PC-9 (cell line): ENCODE results near the gene LIN7C. TPM values are rescaled to one million over a fixed set of nuclear protein-coding genes. Genes with fewer than 3 reads are reported as not detected.

ENCODE experiments used
- BruUV-seq: library from RNA; stranded (reverse); fragments of 400-500 nt; replicated peaks from 2 replicates; lab custom pipeline; 2021; lab: Mats Ljungman, UMichigan
- CTCF ChIA-PET: fragments of 300-600 bp; sonication (Branson Sonifier 250); formaldehyde crosslinking; loops from one replicate; lab custom pipeline; 2022; ENCODE audit warnings: antibody characterized with exemption; lab: Charles Lee
- POLR2A ChIA-PET: fragments of 300-600 bp; sonication (Branson Sonifier 250); formaldehyde crosslinking; loops from one replicate; lab custom pipeline; 2022; ENCODE audit warnings: antibody characterized with exemption; ENCODE audit not compliant: unreplicated experiment; lab: Charles Lee
- DNase-seq, 2 experiments: peaks; one replicate each; pipeline versions ENCODE4 v3.0.0 to v3.0.0-alpha.2; 2015 to 2022; ENCODE audit warnings: mixed read lengths in 1 of 2
- H2AFZ ChIP-seq: fragments of 200-600 bp; sonication (generic); 2 replicates; pipeline ENCODE4 v1.8.1; 2017; ENCODE audit warnings: antibody characterized with exemption
- H3F3A ChIP-seq: fragments of 200-600 bp; sonication (generic); 2 replicates; pipeline ENCODE4 v1.8.1; 2017; ENCODE audit warnings: antibody characterized with exemption, mild to moderate bottlenecking, low read depth; ENCODE audit not compliant: insufficient read depth
- H3K27ac ChIP-seq: fragments of 200-600 bp; sonication (generic); 2 replicates; pipeline ENCODE4 v1.6.1; 2016; ENCODE audit warnings: mixed run types
- H3K27me3 ChIP-seq: fragments of 200-600 bp; sonication (generic); 2 replicates; pipeline ENCODE4 v1.6.1; 2016; ENCODE audit warnings: low read depth, mixed run types; ENCODE audit not compliant: insufficient read depth
- H3K36me3 ChIP-seq: fragments of 200-600 bp; sonication (generic); 2 replicates; pipeline ENCODE4 v1.6.1; 2016; ENCODE audit warnings: low read depth, mixed run types
- H3K4me1 ChIP-seq: fragments of 200-600 bp; sonication (generic); replicated peaks from 2 replicates; pipeline ENCODE4 v1.6.1; 2016; ENCODE audit warnings: mixed run types; ENCODE audit not compliant: insufficient read depth
- H3K4me2 ChIP-seq: fragments of 200-600 bp; sonication (generic); 2 replicates; pipeline ENCODE4 v1.6.1; 2017; ENCODE audit warnings: mixed run types
- H3K4me3 ChIP-seq: fragments of 200-600 bp; sonication (generic); 2 replicates; pipeline ENCODE4 v1.6.1; 2016; ENCODE audit warnings: mixed run types
- H3K79me2 ChIP-seq: fragments of 200-600 bp; sonication (generic); 2 replicates; pipeline ENCODE4 v1.6.1; 2017; ENCODE audit warnings: low read depth, mixed run types
- H3K9me2 ChIP-seq: fragments of 200-600 bp; sonication (generic); 2 replicates; pipeline ENCODE4 v1.8.1; 2017; ENCODE audit warnings: mild to moderate bottlenecking; ENCODE audit not compliant: insufficient read depth
- H3K9me3 ChIP-seq: fragments of 200-600 bp; sonication (generic); 2 replicates; pipeline ENCODE4 v1.8.1; 2016; ENCODE audit warnings: low read depth; ENCODE audit not compliant: insufficient read depth
- H4K20me1 ChIP-seq: fragments of 200-600 bp; sonication (generic); 2 replicates; pipeline ENCODE4 v1.8.1; 2017; ENCODE audit not compliant: insufficient read depth
- EZH2 ChIP-seq: fragments of 200-600 bp; sonication (generic); IDR thresholded peaks from 2 replicates; pipeline ENCODE4 v1.8.0; 2017; ENCODE audit warnings: antibody characterized with exemption, low read depth
- intact Hi-C: fragments of 100-400 bp; cut with micrococcal nuclease; formaldehyde crosslinking; loops from one replicate; pipeline ENCODE4 v1.10.0; 2022; ENCODE audit not compliant: unreplicated experiment
- total RNA-seq: library from RNA; stranded (reverse); gene quantifications from 2 replicates; pipeline ENCODE4 v1.2.3, GENCODE V29; 2021
- TF ChIP-seq, protein P1 (sequence below): fragments of 200-600 bp; sonication (generic); conservative IDR thresholded peaks from 2 replicates; pipeline ENCODE4 v1.6.1; 2017; ENCODE audit warnings: mixed run types, antibody characterized with exemption, mild to moderate bottlenecking, moderate library complexity

LIN7C gene
- total RNA-seq, 1 experiment from 2014 or later, result 30.6 TPM

DNA sequence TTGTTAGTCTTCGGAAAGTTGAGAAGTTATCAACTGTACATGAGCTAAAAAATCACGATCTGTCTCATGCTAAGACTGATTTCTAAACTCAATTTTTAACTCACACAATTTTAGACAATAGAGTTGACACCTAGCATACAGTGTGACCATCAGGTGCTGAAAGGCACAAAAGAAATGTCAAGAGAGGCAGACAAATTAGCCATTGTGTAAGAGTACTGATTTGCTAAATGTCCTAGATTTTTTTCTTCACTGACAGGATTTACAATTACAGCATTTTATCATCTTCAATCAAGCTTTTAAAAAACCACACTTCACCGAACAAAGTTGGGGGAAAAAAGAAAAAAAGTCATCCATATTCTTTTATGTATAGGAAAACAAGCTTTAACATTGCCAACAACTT lies 40.9 kb downstream of the LIN7C start:
- H3K79me2 ChIP-seq, result peaks cover 95% of the 10 kb centered on the region
- H3K4me1 ChIP-seq, result peaks cover 82% of the 10 kb centered on the region
- no peaks in the 10 kb centered on the region for H4K20me1 ChIP-seq
- peak overlapping the region; percentile 97; the same call in 1 of the 2 replicates for H3K27ac ChIP-seq
- BruUV-seq, result no TSS peak
- TF ChIP-seq, protein P1, sequence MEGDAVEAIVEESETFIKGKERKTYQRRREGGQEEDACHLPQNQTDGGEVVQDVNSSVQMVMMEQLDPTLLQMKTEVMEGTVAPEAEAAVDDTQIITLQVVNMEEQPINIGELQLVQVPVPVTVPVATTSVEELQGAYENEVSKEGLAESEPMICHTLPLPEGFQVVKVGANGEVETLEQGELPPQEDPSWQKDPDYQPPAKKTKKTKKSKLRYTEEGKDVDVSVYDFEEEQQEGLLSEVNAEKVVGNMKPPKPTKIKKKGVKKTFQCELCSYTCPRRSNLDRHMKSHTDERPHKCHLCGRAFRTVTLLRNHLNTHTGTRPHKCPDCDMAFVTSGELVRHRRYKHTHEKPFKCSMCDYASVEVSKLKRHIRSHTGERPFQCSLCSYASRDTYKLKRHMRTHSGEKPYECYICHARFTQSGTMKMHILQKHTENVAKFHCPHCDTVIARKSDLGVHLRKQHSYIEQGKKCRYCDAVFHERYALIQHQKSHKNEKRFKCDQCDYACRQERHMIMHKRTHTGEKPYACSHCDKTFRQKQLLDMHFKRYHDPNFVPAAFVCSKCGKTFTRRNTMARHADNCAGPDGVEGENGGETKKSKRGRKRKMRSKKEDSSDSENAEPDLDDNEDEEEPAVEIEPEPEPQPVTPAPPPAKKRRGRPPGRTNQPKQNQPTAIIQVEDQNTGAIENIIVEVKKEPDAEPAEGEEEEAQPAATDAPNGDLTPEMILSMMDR, result no peak
- TF ChIP-seq EZH2, result no peak
- H3K4me3 ChIP-seq, result no peak overlapping the region
- H3K9me3 ChIP-seq, result no peaks in the 10 kb centered on the region
- H2AFZ ChIP-seq, result no peak overlapping the region
- ChIA-PET CTCF (no interaction called here), POLR2A (interaction anchor here (0.6 kb wide), 1 partner anchor 9 kb away, joined by 3 read pairs; no protein-coding TSS in a partner anchor)
- DNase-seq, result no peak
- intact Hi-C loops, result loop anchor here (5.0 to 10.0 kb wide), 2 partner anchors 168 to 1369 kb away; no protein-coding TSS in a partner anchor
- peaks cover 58% of the 10 kb centered on the region for H3F3A ChIP-seq
- no peaks in the 10 kb centered on the region for H3K27me3 ChIP-seq
- peak overlapping the region; percentile 78 for H3K4me2 ChIP-seq
- H3K36me3 ChIP-seq, result no peaks in the 10 kb centered on the region
- H3K9me2 ChIP-seq, result no peaks in the 10 kb centered on the region

DNA sequence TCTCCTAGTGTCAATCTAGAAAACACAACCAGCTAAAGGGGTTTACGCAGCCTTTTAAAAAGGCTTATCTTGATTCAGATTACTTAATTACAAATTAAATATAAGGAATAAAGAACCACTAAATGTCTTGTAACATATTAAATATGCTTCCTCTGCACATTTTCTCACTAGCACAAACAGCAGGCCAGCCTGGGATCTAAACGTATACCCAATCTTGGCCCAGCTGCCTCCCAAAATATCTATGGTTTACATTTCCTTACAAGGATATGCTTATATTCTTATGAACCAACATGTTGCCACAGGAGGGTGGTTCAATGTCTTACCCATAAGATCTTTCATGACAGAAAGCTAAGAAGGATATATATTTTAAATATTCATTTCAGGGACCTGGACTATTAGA lies 41.7 kb downstream of the LIN7C start:
- no peaks in the 10 kb centered on the region for H3K9me2 ChIP-seq
- H4K20me1 ChIP-seq, result no peaks in the 10 kb centered on the region
- peak overlapping the region; percentile 97 for H3K27ac ChIP-seq
- CTCF ChIA-PET, result no interaction called here
- POLR2A ChIA-PET, result interaction anchor here (0.7 to 1.1 kb wide), 2 partner anchors 8 to 14 kb away, joined by 7 to 9 read pairs; partner anchors contain the start of gene LGR4
- H2AFZ ChIP-seq, result no peak overlapping the region
- peak overlapping the region; percentile 34; the same call in 1 of the 2 replicates for H3K4me3 ChIP-seq
- no peaks in the 10 kb centered on the region for H3K27me3 ChIP-seq
- H3K9me3 ChIP-seq, result no peaks in the 10 kb centered on the region
- H3K79me2 ChIP-seq, result peaks cover 95% of the 10 kb centered on the region
- H3K36me3 ChIP-seq, result no peaks in the 10 kb centered on the region
- H3K4me2 ChIP-seq, result peak overlapping the region; percentile 78
- H3F3A ChIP-seq, result peaks cover 54% of the 10 kb centered on the region
- peaks cover 76% of the 10 kb centered on the region for H3K4me1 ChIP-seq
- TF ChIP-seq, protein P1, result no peak
- TF ChIP-seq EZH2, result no peak
- no peak for DNase-seq
- intact Hi-C loops, result loop anchor here (1.0 to 10.0 kb wide), 4 partner anchors 9 to 1370 kb away; no protein-coding TSS in a partner anchor
- no TSS peak for BruUV-seq

DNA sequence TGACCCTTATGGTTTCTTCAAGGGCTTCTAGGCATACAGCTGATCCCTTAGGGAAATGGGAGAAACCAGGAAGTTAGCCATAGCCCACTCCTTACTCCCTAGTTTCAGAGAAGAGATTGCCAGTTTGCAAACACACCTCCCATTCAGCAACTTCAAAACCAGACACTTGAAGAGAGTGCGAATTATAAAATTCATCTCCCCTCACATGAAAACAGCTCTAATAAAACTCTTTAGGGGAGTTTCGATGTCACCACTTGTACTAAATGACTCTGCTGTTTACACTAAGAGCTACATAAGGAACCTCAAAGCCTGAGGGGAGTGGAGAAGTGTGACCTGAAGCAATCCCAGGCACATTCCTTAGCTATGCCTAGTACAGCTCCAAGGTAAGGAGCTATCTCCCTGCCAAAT lies 42.3 kb downstream of the LIN7C start:
- Histone ChIP-seq H2AFZ (peak overlapping the region; percentile 10; the same call in 1 of the 2 replicates), H3K79me2 (peaks cover 95% of the 10 kb centered on the region), H3K36me3 (no peaks in the 10 kb centered on the region), H3K27ac (peak overlapping the region; percentile 97), H3K4me2 (peak overlapping the region; percentile 78), H4K20me1 (no peaks in the 10 kb centered on the region), H3F3A (peaks cover 48% of the 10 kb centered on the region), H3K27me3 (no peaks in the 10 kb centered on the region), H3K9me2 (no peaks in the 10 kb centered on the region), H3K4me3 (peak overlapping the region; percentile 34; the same call in 1 of the 2 replicates), H3K9me3 (no peaks in the 10 kb centered on the region), H3K4me1 (peaks cover 70% of the 10 kb centered on the region)
- peak; percentile 47 to 97 for DNase-seq
- no peak for TF ChIP-seq EZH2
- TF ChIP-seq, protein P1, result no peak
- intact Hi-C loops, result loop anchor here (1.0 to 10.0 kb wide), 3 partner anchors 8 to 1371 kb away; no protein-coding TSS in a partner anchor
- POLR2A ChIA-PET, result interaction anchor here (0.5 to 1.1 kb wide), 5 partner anchors 8 to 101 kb away, joined by 4 to 20 read pairs (median 7); partner anchors contain the start of genes CCDC34 and LGR4
- CTCF ChIA-PET, result no interaction called here
- BruUV-seq, result no TSS peak
